ENCODE data around the gene KAT6B.
"Not testable (repeated sequence)": the region's sequence is repeated elsewhere in the genome, so short reads cannot be mapped to it uniquely, and the experiment has no call there.

GRCh38 chr10:75055896-75056406 lies 229.6 kb downstream of the KAT6B start:
- not testable (repeated sequence) for TF ChIP-seq POLR2A (IDR thresholded peaks at IDR 0.05)
- TF ChIP-seq, protein P1, sequence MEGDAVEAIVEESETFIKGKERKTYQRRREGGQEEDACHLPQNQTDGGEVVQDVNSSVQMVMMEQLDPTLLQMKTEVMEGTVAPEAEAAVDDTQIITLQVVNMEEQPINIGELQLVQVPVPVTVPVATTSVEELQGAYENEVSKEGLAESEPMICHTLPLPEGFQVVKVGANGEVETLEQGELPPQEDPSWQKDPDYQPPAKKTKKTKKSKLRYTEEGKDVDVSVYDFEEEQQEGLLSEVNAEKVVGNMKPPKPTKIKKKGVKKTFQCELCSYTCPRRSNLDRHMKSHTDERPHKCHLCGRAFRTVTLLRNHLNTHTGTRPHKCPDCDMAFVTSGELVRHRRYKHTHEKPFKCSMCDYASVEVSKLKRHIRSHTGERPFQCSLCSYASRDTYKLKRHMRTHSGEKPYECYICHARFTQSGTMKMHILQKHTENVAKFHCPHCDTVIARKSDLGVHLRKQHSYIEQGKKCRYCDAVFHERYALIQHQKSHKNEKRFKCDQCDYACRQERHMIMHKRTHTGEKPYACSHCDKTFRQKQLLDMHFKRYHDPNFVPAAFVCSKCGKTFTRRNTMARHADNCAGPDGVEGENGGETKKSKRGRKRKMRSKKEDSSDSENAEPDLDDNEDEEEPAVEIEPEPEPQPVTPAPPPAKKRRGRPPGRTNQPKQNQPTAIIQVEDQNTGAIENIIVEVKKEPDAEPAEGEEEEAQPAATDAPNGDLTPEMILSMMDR (IDR thresholded peaks at IDR 0.05), result not testable (repeated sequence)

Measured in uterus (tissue), 2 donors.